PFSK-1 (cell line): ENCODE results near the gene BTNL2.

Experiments
- FOXP2 ChIP-seq: optimal IDR thresholded peaks from 2 replicates; pipeline ENCODE3; 2011; ENCODE audit warnings: borderline replicate concordance, control low read depth, inconsistent platforms; ENCODE audit not compliant: insufficient read depth; ENCODE audit errors: extremely low read length, extremely low read depth
- POLR2AphosphoS5 ChIP-seq: IDR thresholded peaks from 2 replicates; pipeline ENCODE4 v1.6.1; 2012; ENCODE audit warnings: low read depth, mild to moderate bottlenecking, control low read depth, low read length, moderate library complexity
- SIN3A ChIP-seq: IDR thresholded peaks from 2 replicates; pipeline ENCODE4 v1.6.1; 2012; ENCODE audit warnings: mild to moderate bottlenecking, low read length, moderate library complexity, borderline replicate concordance; ENCODE audit not compliant: insufficient read depth
- TAF1 ChIP-seq: IDR thresholded peaks from 2 replicates; pipeline ENCODE4 v1.6.1; 2012; ENCODE audit warnings: low read length, control low read depth, borderline replicate concordance; ENCODE audit not compliant: insufficient read depth
- TF ChIP-seq, protein P1 (sequence below), 2 experiments: IDR thresholded peaks; 2 replicates each; pipeline versions ENCODE4 v1.6.1 to v1.8.0; 2011 to 2012; ENCODE audit warnings: low read depth in 2 of 2, low read length in 2 of 2, control low read depth in 1 of 2, inconsistent platforms in 1 of 2, mild to moderate bottlenecking in 1 of 2, moderate library complexity in 1 of 2; ENCODE audit not compliant: insufficient read depth in 1 of 2

BTNL2 gene

DNA sequence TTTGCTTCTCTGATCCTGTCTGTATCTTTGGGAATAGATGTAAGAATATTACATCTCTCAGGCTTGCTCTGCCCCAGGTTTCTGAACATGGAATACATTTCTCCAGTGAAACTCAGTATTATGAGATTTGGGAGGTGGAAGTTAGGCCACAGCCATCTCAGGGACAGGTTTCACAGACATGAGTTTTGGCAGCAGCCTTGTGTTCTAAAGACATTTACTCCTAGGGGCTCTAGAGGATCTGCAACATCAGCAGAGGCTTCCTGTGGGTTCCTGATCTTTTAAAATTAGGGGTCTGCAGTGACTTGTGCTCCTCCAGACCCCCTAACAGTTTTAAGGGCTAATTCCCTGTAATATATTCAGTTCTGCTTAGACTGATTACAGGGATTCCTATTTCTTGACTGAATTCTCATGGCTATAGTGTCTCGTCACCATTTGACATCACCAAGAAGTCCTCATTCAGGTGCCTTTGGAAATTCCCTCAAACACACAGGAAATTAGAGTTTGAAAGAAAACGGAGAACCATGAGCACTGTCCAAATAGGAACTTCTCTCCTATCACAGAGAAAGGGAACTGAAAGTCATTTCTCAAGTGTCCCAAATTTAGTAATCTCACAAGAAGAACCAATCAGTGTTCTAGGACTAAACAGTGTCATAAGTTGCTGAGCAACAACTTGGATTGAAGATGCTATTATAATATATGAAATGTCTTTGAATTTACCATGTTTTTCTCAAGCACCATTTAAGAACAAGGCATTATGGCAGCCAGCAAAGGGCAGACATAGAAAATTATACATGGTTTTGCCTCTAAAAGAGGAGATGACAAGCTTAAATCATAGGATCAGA lies 30.2 kb upstream of the BTNL2 start:
- no peak for TF ChIP-seq FOXP2
- TF ChIP-seq, protein P1, sequence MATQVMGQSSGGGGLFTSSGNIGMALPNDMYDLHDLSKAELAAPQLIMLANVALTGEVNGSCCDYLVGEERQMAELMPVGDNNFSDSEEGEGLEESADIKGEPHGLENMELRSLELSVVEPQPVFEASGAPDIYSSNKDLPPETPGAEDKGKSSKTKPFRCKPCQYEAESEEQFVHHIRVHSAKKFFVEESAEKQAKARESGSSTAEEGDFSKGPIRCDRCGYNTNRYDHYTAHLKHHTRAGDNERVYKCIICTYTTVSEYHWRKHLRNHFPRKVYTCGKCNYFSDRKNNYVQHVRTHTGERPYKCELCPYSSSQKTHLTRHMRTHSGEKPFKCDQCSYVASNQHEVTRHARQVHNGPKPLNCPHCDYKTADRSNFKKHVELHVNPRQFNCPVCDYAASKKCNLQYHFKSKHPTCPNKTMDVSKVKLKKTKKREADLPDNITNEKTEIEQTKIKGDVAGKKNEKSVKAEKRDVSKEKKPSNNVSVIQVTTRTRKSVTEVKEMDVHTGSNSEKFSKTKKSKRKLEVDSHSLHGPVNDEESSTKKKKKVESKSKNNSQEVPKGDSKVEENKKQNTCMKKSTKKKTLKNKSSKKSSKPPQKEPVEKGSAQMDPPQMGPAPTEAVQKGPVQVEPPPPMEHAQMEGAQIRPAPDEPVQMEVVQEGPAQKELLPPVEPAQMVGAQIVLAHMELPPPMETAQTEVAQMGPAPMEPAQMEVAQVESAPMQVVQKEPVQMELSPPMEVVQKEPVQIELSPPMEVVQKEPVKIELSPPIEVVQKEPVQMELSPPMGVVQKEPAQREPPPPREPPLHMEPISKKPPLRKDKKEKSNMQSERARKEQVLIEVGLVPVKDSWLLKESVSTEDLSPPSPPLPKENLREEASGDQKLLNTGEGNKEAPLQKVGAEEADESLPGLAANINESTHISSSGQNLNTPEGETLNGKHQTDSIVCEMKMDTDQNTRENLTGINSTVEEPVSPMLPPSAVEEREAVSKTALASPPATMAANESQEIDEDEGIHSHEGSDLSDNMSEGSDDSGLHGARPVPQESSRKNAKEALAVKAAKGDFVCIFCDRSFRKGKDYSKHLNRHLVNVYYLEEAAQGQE (IDR thresholded peaks at IDR 0.05; ENCODE audit: insufficient read depth in 1 of 2, low read depth in 2 of 2, low read length in 2 of 2): no peak
- no peak for TF ChIP-seq SIN3A
- TF ChIP-seq POLR2AphosphoS5: no peak
- no peak for TF ChIP-seq TAF1

DNA sequence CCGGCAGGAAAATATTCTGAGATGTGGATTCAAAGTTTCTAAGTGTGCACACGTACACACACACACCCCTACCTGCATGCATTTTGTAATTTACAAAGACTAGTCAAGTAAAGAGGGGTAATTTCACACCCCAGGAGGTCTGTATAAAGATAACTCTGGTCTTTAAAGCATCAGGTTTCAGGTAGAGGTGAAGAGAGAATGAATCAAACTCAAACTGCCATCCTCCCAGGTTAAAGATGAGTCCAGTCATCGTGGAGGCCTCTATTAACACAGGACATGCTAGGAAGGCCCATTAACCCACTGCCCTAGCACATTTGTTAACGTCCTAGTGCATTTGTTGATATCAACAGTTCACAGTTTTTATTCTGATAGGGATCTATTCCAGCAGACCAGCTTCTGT lies 29.2 kb upstream of the BTNL2 start:
- TF ChIP-seq SIN3A (no peak), TAF1 (no peak), POLR2AphosphoS5 (no peak), FOXP2 (no peak)
- TF ChIP-seq, protein P1 (IDR thresholded peaks at IDR 0.05; ENCODE audit: insufficient read depth in 1 of 2, low read depth in 2 of 2, low read length in 2 of 2): no peak

- TF ChIP-seq, protein P1 (IDR thresholded peaks at IDR 0.05; ENCODE audit: insufficient read depth in 1 of 2, low read depth in 2 of 2, low read length in 2 of 2): no peak
- TF ChIP-seq POLR2AphosphoS5: no peak
- no peak for TF ChIP-seq FOXP2
- no peak for TF ChIP-seq TAF1
- no peak for TF ChIP-seq SIN3A
These were observed 25.1 kb upstream of the BTNL2 start for GRCh38 chr6:32432050-32432450.

DNA sequence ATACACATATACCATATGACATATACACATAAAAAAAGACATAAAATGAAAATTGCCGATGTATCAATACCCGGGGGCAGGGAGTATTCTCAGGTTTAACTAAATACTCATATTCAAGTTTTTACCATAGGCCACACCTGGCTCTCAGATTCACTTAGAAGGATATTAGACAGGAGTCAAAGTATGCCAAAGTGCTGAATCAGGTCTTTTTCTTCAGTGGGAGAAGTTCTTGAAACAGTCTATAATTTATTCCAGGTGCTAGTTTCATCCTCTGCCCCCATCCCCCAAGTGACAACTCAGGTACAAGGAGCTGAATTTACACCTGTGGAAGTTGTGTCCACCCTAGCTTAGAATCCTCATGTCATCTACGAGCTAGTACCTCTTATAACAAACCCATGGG lies 24.2 kb upstream of the BTNL2 start:
- TF ChIP-seq, protein P1 (IDR thresholded peaks at IDR 0.05; ENCODE audit: insufficient read depth in 1 of 2, low read depth in 2 of 2, low read length in 2 of 2): no peak
- TF ChIP-seq TAF1 (no peak), POLR2AphosphoS5 (no peak), SIN3A (no peak), FOXP2 (no peak)
